Measurements from ENCODE around the gene IFT80. TPM values are rescaled to one million over a fixed set of nuclear protein-coding genes. Genes with fewer than 3 reads are reported as not detected.

IFT80 gene
- total and polyA plus RNA-seq, 2 donors (not counting 3 experiments of a cell fraction or from before 2014, with no cell fraction given), result 7.3 to 22.5 TPM

DNA sequence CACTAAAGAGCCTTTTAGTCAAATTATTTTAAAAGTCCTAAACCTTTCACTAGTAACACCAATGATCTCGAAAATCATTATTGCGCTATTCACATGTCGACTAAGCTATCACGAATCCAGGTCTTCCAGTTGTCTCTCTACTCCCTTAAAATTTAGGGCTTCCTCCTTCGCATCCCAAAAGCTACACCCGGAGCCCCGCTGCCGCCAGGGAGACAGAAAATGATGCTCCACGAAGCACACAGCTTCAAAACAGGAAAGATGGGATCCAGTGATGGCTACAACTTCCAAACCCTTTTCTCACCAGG lies 253 bp downstream of the IFT80 start:
- POLR2A ChIA-PET, result no interaction called here
- dilution Hi-C loops (cut with MboI; ENCODE audit: extremely low pct_ligation_motif_present, low sequenced_read_pairs), result no loop called here
- CTCF ChIA-PET, result interaction anchor here (0.7 kb wide), 1 partner anchor 173 kb away, joined by 4 read pairs; the partner anchor contains the start of gene C3orf80

DNA sequence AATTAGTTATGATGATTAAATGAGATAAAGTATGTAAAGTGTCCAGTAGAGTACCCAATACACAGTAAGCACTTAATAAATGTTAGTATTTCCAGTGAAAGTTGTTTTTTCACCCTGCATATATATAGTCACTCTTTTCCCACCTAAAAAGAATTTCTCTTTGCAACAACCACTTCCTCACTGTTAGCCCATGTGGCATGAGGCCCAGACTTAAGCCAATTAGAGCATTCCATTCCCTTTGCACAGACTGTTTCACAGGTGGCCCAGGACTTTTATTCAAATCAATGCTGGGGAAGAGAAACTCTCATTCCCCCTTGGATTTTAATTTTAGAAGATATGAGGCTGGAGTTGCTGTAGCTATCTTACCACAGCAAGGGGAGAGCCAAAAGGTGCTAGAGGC lies 3.7 kb downstream of the IFT80 start:
- no peaks in the 10 kb centered on the region for H3K27me3 ChIP-seq (ENCODE audit: control insufficient read depth in 2 of 2, insufficient read depth in 2 of 2, low read length in 2 of 2)
- no peak overlapping the region for H3K4me2 ChIP-seq (ENCODE audit: insufficient read depth, low read length)
- ChIA-PET CTCF (no interaction called here), POLR2A (no interaction called here)
- no peaks in the 10 kb centered on the region for H3K9me1 ChIP-seq (replicated peaks; ENCODE audit: control insufficient read depth, extremely low read depth, insufficient read depth, low read length)
- DNase-seq (ENCODE audit: low read depth, low spot score), result no peak
- H4K20me1 ChIP-seq (replicated peaks; ENCODE audit: control insufficient read depth, extremely low read depth, insufficient read depth, low read length), result no peaks in the 10 kb centered on the region
- H3K27ac ChIP-seq (ENCODE audit: insufficient read depth, low read depth, low read length), result no peak overlapping the region
- peaks cover 24% of the 10 kb centered on the region for H3K79me2 ChIP-seq (ENCODE audit: control insufficient read depth, insufficient read depth, low read length)
- H3K9me3 ChIP-seq (replicated peaks; ENCODE audit: control insufficient read depth, insufficient read depth, low read length), result no peaks in the 10 kb centered on the region
- H2AFZ ChIP-seq (ENCODE audit: low read depth, low read length), result no peak overlapping the region
- TF ChIP-seq FOS (IDR thresholded peaks at IDR 0.05; ENCODE audit: borderline replicate concordance, insufficient read depth, low read length), result no peak
- no peak for TF ChIP-seq EZH2 (IDR thresholded peaks at IDR 0.05; ENCODE audit: borderline replicate concordance, low read depth, low read length, severe bottlenecking)
- TF ChIP-seq POLR2AphosphoS5 (IDR thresholded peaks at IDR 0.05; ENCODE audit: insufficient read depth, low read depth, low read length), result no peak
- TF ChIP-seq MYC (IDR thresholded peaks at IDR 0.05; ENCODE audit: low read depth, low read length), result no peak
- no peak for TF ChIP-seq POLR2A (IDR thresholded peaks at IDR 0.05; ENCODE audit: low read depth, low read length)
- TF ChIP-seq, protein P1, sequence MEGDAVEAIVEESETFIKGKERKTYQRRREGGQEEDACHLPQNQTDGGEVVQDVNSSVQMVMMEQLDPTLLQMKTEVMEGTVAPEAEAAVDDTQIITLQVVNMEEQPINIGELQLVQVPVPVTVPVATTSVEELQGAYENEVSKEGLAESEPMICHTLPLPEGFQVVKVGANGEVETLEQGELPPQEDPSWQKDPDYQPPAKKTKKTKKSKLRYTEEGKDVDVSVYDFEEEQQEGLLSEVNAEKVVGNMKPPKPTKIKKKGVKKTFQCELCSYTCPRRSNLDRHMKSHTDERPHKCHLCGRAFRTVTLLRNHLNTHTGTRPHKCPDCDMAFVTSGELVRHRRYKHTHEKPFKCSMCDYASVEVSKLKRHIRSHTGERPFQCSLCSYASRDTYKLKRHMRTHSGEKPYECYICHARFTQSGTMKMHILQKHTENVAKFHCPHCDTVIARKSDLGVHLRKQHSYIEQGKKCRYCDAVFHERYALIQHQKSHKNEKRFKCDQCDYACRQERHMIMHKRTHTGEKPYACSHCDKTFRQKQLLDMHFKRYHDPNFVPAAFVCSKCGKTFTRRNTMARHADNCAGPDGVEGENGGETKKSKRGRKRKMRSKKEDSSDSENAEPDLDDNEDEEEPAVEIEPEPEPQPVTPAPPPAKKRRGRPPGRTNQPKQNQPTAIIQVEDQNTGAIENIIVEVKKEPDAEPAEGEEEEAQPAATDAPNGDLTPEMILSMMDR (IDR thresholded peaks at IDR 0.05; ENCODE audit: extremely low read depth in 1 of 2, insufficient read depth in 1 of 2, low read depth in 1 of 2, low read length in 2 of 2), result no peak
- TF ChIP-seq GATA2 (IDR thresholded peaks at IDR 0.05; ENCODE audit: insufficient read depth, insufficient read length, low read depth, low read length), result no peak
- no peak for TF ChIP-seq JUN (IDR thresholded peaks at IDR 0.05; ENCODE audit: borderline replicate concordance, insufficient read depth, insufficient read length, low read depth)
- no peaks in the 10 kb centered on the region for H3K36me3 ChIP-seq (ENCODE audit: control insufficient read depth in 2 of 2, extremely low read depth in 1 of 2, insufficient read depth in 2 of 2, low read length in 2 of 2)
- H3K9ac ChIP-seq (replicated peaks; ENCODE audit: extremely low read depth, insufficient read depth, low read length), result no peak overlapping the region
- FAIRE-seq, result no peak
- intact Hi-C loops (cut with micrococcal nuclease), result loop anchor here (5.0 kb wide), 1 partner anchor 363 kb away; no protein-coding TSS in a partner anchor
- H3K4me3 ChIP-seq (replicated peaks in 1 of 3; ENCODE audit: insufficient read depth in 1 of 3, low read depth in 1 of 3, low read length in 3 of 3), result no peak overlapping the region
- dilution Hi-C loops (cut with MboI; ENCODE audit: extremely low pct_ligation_motif_present, low sequenced_read_pairs), result no loop called here
- peaks cover 4% of the 10 kb centered on the region for H3K4me1 ChIP-seq (ENCODE audit: control insufficient read depth, extremely low read depth, insufficient read depth, low read length)
- BruUV-seq (replicated peaks), result no TSS peak

More for the DNA sequence above, 253 bp downstream of the IFT80 start:
- Histone ChIP-seq H3K9me1 (replicated peaks; ENCODE audit: control insufficient read depth, extremely low read depth, insufficient read depth, low read length) (no peaks in the 10 kb centered on the region), H3K4me3 (replicated peaks in 1 of 3; ENCODE audit: insufficient read depth in 1 of 3, low read depth in 1 of 3, low read length in 3 of 3) (peak overlapping the region; percentile 77 to 79 (median 78)), H3K9me3 (replicated peaks; ENCODE audit: control insufficient read depth, insufficient read depth, low read length) (no peaks in the 10 kb centered on the region), H3K4me1 (ENCODE audit: control insufficient read depth, extremely low read depth, insufficient read depth, low read length) (peaks cover 12% of the 10 kb centered on the region), H3K27me3 (ENCODE audit: control insufficient read depth in 2 of 2, insufficient read depth in 2 of 2, low read length in 2 of 2) (no peaks in the 10 kb centered on the region), H2AFZ (ENCODE audit: low read depth, low read length) (peak overlapping the region; percentile 60), H3K27ac (ENCODE audit: insufficient read depth, low read depth, low read length) (peak overlapping the region; percentile 76), H3K79me2 (ENCODE audit: control insufficient read depth, insufficient read depth, low read length) (peaks cover 54% of the 10 kb centered on the region), H3K9ac (replicated peaks; ENCODE audit: extremely low read depth, insufficient read depth, low read length) (peak overlapping the region; percentile 84), H3K4me2 (ENCODE audit: insufficient read depth, low read length) (peak overlapping the region; percentile 94), H3K36me3 (ENCODE audit: control insufficient read depth in 2 of 2, extremely low read depth in 1 of 2, insufficient read depth in 2 of 2, low read length in 2 of 2) (no peaks in the 10 kb centered on the region), H4K20me1 (replicated peaks; ENCODE audit: control insufficient read depth, extremely low read depth, insufficient read depth, low read length) (no peaks in the 10 kb centered on the region)
- intact Hi-C loops (cut with micrococcal nuclease), result loop anchor here (1.0 to 5.0 kb wide), 3 partner anchors 51 to 366 kb away; partner anchors contain the start of genes KPNA4 and TRIM59
- FAIRE-seq, result no peak
- no peak for TF ChIP-seq MYC (IDR thresholded peaks at IDR 0.05; ENCODE audit: low read depth, low read length)
- no peak for TF ChIP-seq JUN (IDR thresholded peaks at IDR 0.05; ENCODE audit: borderline replicate concordance, insufficient read depth, insufficient read length, low read depth)
- TF ChIP-seq POLR2A (IDR thresholded peaks at IDR 0.05; ENCODE audit: low read depth, low read length), result no peak
- no peak for TF ChIP-seq MAX (IDR thresholded peaks at IDR 0.05; ENCODE audit: insufficient read depth, insufficient read length)
- no peak for TF ChIP-seq GATA2 (IDR thresholded peaks at IDR 0.05; ENCODE audit: insufficient read depth, insufficient read length, low read depth, low read length)
- TF ChIP-seq EZH2 (IDR thresholded peaks at IDR 0.05; ENCODE audit: borderline replicate concordance, low read depth, low read length, severe bottlenecking), result no peak
- TF ChIP-seq POLR2AphosphoS5 (IDR thresholded peaks at IDR 0.05; ENCODE audit: insufficient read depth, low read depth, low read length), result no peak
- no peak for TF ChIP-seq FOS (IDR thresholded peaks at IDR 0.05; ENCODE audit: borderline replicate concordance, insufficient read depth, low read length)
- TSS peak; percentile 55 for BruUV-seq (replicated peaks)
- DNase-seq (ENCODE audit: low read depth, low spot score), result no peak

Measured in endothelial cell of umbilical vein (primary cell).